HG02970 (cell line): ENCODE data around the gene RNF14.
A peak's percentile ranks its signal among the peaks of the same experiment; 100 is the strongest.
"Not testable (repeated sequence)": the region's sequence is repeated elsewhere in the genome, so short reads cannot be mapped to it uniquely, and the experiment has no call there.

Source experiments
- ATAC-seq: cut with Tn5 transposase; IDR thresholded peaks from one replicate; pipeline ENCODE4 v1.9.1; 2021; ENCODE audit warnings: mild to moderate bottlenecking, moderate library complexity, moderate number of reproducible peaks; ENCODE audit not compliant: unreplicated experiment, low FRiP score

RNF14 gene

DNA sequence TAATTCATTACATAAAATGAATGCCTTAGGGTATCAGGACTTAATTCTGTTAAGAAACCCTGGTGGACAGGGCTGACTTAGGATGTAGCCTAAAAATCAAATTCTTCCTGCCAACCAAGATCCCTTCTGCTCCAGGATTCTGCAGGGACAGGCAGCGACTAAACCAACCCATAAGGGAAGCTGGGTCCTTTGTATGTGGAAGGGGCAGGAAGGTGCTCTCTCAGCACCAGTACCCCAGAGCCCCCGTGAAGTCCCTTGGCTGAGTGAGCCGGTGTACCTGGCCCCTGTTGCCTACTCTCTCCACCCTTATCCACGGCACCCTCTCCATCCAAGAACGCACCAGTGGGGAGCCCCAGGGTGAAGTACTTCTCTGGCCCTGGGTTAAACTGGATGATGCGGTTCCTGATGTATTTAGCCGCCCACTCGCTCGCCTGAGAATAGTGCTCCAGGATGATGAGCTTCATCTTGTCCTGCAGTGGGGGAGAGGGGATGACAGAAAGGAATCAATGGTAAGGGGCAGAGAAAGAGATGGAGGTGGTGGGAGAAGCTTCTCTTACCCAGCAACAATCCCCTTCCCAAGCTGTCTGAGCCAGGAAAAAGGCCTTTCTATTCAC is 42.8 kb downstream of the RNF14 start:
- no peak for ATAC-seq

DNA sequence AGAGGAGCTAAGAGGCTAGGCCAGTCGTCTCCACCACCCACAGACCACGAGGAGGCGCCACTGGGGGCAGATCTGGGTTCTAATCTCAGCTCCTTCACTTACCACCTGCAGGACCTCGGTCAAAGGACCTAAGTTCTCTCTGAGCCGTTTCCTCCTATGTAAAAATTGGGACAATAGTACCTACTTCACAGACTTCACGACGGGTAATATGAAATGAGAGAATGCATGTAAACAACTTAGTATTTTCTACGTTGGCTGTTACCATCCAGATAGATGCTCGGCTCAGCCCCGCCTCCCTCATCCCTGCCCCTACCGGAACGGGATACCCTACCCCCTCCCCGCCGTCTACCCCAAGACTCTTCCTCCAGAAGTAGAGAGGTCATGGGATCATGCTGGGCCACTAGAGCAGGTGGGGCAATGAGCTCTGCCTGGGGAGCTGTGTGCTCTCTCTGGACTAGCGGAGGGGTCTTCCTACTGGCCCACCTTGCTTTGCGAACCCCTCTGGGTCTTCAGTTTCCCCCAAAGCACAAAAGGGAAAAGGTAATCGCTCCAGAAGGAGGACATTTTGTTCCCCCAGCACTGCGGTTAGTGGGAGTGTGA is 43.4 kb downstream of the RNF14 start:
- ATAC-seq, result no peak

GRCh38 chr5:142012792-142013388 is 44.0 kb downstream of the RNF14 start, which contains the start of gene GNPDA1:
Gene GNPDA1 (minus strand): TSS chr5:142013027. CDS start chr5:142012035, 992 bp downstream.
- peak; percentile 52 for ATAC-seq

- no peak for ATAC-seq
These were observed 45.0 kb downstream of the RNF14 start for GRCh38 chr5:142013734-142014521.

DNA sequence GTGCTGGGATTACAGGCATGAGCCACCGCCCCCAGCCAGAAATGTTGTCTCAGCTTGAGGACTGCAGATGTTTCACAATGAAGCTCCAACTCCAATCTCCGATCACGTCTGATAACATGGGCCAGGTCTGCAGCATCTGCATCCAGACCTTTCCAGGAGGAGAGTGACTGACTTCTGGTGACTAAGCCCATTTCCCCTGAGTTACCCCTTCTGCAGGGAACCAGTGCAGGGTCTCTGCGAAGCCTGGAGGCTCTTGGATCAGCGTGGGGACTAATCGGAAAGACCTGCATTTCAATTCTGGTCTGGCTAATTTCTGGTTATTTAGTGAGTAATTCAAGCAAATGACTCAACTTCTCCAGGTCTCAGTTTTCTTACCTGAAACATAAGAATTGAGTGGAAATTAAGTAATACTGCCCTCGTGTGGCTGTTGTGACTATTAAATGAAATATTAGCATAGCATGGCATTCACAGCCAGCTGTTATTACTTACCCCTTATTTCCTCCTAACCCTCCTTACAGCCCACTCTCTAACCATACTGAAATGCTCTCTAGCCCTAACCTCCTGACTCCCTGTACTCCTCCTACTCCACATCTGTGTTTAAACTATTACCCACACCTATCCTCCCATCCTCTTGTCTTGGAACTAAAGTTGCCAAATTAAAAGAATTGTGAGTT is 46.1 kb downstream of the RNF14 start:
- ATAC-seq, result no peak

DNA sequence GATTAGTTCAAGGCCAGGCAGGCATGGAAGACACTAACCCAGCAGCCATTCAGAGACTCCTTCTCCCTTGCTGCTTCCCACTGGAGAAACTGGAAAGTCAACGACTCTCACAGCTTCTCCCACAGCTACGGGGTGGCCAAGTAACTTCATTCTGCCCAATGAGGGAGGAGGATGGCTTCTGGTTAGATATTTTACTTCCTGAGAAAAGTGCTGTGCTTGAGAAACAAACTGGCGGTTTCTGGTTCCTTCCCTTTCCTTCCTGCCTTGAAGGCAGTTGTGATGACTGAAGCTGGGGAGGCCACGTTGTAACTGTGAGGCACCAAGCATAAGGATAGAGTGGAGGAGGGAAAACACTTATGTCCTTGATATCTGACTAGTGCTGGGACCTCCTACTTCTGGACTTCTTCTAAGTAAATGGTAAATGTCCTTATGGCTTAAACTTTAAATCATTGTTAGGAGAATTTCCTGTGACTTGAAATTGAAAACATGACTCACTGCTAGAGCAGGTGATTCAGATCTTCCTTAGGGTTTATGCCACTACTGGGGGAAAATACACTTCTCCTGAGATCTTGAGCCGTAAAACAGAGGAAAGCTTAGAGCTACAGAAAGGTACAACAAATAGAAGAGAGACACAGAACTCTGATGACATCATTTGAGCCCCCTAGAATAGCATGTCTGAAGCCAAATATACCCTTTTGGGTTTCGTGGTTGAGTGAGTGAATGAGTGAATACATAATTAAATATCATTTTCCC is 47.1 kb downstream of the RNF14 start:
- peak; percentile 38 for ATAC-seq

- ATAC-seq, result peak; percentile 17
These were observed 47.7 kb downstream of the RNF14 start for GRCh38 chr5:142016556-142016955.

DNA sequence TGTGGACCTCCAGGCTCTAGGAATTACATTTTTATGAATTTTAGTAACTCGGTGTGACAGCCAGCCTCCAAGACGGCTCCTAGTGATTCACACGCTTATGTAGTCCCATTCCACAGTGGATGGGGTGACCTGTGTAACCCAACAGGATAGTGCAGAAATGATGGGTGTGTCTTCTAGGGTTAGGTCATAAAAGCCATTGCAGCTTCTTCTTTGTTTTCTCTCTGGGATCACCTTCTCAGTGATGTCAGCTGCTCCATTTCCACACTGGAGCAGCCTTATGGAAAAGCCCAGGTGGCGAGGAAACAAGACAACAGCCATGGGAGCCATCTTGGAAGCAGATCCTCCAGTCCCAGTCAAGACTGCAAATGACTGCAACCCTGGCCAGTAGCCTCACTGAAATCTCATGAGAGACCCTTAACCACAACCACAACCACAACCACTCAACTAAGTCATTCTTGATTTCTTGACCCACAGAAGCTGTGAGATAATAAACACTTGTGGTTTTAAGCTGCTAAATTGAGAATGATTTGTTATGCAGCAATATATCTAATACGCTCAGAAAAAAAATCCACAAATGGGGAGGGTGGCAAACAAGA is 49.0 kb downstream of the RNF14 start:
- no peak for ATAC-seq

DNA sequence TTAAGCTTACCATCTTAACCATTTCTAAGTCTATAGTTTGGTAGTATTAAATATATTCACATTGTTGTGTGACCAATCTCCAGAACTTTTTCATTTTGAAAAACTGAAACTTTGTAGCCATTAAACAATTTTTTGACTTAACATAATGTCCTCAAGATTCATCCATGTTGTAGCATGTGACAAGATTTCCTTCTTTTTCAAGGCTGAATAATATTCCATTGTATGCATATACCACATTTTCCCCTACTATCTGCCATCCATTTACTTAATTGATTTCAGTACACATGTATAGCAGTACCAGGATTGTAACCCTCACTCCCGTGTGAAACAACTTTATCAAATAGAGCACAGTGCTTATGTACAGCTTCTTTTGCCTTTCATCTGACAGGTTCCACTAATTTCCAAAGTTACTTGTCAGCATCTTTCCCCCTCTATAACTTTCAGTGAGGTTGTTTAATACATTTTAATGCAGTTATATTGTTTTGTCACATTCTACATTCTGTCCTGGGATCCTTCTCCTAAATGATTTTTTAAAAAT is 51.3 kb downstream of the RNF14 start:
- ATAC-seq, result no peak

- ATAC-seq, result no peak
These were observed 54.9 kb downstream of the RNF14 start for GRCh38 chr5:142023836-142024235.

GRCh38 chr5:142024771-142025304 is 55.9 kb downstream of the RNF14 start:
- peak; percentile 96 for ATAC-seq

DNA sequence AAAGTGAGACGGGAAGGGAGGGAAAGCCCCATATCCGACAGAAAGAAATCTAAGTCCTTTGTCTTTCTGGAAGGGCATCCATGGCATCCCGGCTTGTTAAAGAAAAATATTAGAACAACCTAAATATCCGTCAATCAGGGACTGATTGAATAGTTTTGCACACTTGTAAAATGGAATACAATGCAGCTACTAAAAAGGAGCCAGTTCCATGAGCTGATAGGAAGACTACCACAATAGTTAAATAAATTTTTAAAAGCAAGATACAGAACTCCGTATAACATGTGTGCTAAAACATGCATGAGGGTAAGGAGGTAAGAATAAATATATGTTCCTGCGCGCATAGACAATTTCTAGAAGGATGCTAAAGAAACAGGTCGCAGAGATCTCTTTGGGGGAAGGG is 56.7 kb downstream of the RNF14 start:
- no peak for ATAC-seq

DNA sequence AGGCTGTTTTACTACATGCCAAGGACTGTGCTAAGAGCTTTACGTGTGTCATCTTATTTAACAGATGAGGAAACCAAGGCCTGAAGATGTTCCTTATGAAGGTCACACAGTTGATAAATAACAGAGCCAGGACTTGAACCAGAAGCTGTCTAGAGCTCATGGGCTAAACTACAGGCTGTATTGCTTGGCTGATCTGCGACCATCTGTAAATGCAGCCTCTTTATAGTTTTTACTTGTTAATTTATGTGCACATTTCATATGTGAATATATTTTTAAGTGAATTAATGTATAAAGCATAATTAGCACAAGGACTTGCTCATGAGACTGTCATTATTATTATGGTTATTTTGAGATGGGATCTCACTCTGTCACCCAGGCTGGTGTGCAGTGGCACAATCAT is 63.2 kb downstream of the RNF14 start:
- ATAC-seq, result no peak

DNA sequence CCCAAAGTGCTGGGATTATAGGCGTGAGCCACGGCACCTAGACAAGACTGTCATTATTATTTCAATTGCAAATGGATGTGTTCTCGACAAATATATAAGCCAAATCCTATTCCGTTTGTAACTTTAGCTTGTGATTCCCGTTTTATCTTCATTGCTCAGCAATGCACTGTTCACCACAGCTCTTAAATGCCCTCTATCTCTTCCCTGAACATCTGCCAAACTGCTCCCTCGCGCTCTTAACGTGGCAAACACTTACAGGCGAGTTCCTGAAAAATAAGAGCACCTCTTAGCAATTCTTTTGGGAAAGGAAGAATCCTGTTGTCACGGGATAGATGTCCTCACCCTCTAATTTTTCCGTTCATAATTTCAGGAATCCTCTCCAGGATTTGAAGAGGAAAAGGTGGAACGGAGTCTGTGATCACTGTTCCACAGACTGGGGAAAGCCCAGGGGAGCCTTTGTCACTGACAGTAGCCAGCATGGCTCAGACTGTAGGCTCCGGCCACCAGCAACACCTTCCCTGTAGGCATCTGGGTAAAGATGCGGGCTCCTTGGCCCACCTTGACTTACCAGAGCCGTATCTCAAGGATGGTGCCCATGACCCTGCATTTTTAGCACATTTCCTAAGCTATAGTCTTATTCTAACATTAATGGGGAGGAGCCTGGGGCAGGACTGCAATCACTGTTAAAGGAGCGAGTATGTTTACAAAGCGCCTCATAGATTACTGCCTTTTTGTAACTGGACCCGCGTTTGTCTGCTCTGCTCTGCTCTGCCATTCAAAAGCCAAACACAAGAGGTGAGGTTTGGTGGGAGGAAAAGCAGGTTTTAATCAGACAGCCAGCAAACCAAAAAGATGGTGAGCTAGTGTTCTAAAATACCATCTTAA is 64.1 kb downstream of the RNF14 start:
- ATAC-seq, result no peak

- not testable (repeated sequence) for ATAC-seq
These were observed 65.0 kb downstream of the RNF14 start for GRCh38 chr5:142033632-142034567.

GRCh38 chr5:142034994-142035393 is 66.1 kb downstream of the RNF14 start:
- no peak for ATAC-seq

GRCh38 chr5:142036918-142037317 is 68.0 kb downstream of the RNF14 start:
- no peak for ATAC-seq
